ENCODE data around the gene CACNG1. TPM values are rescaled to one million over a fixed set of nuclear protein-coding genes. Genes with fewer than 3 reads are reported as not detected.

Gene CACNG1, protein sequence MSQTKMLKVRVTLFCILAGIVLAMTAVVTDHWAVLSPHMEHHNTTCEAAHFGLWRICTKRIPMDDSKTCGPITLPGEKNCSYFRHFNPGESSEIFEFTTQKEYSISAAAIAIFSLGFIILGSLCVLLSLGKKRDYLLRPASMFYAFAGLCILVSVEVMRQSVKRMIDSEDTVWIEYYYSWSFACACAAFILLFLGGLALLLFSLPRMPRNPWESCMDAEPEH
- not detected for total RNA-seq

- ATAC-seq (ENCODE audit: low FRiP score) (no peak), DNase-seq (ENCODE audit: low spot score) (no peak)
- TF ChIP-seq CTCF (IDR thresholded peaks at IDR 0.05): no peak
These were observed at the start of gene CACNG1 for GRCh38 chr17:67044016-67044772. CACNG1 (plus strand) TSS chr17:67044554; CDS start chr17:67044661, 107 bp downstream.

GRCh38 chr17:66994930-66995535, 49.3 kb upstream of the CACNG1 start:
- no peak for ATAC-seq (ENCODE audit: low FRiP score)
- TF ChIP-seq CTCF (IDR thresholded peaks at IDR 0.05): no peak

GRCh38 chr17:66995944-66996343, 48.4 kb upstream of the CACNG1 start:
- no peak for DNase-seq (ENCODE audit: low spot score)
- TF ChIP-seq CTCF (IDR thresholded peaks at IDR 0.05): no peak
- ATAC-seq (ENCODE audit: low FRiP score): no peak

More at GRCh38 chr17:66994930-66995535, 49.3 kb upstream of the CACNG1 start:
- DNase-seq (ENCODE audit: low spot score): no peak

DNA sequence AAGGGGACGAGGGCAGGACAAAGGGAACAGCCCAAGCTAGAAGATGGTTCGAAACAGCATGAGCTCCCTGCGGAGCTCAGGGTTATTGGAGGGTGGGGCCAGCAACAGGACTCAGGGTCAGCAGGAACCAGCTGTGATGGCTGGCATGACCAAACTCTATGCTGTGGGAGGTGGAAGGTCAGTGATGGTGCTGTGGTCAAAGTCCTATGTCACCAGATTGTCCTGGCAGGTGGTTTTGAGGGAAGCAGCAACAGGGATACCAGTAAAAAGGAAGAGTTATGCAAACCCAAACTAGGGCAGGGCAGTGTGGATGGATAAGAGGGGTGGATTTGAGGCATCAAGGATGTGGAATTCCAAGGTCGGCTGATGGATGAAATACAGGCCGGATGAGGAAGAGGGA, 47.4 kb upstream of the CACNG1 start:
- DNase-seq (ENCODE audit: low spot score) (no peak), ATAC-seq (ENCODE audit: low FRiP score) (no peak)
- no peak for TF ChIP-seq CTCF (IDR thresholded peaks at IDR 0.05)

- TF ChIP-seq CTCF (IDR thresholded peaks at IDR 0.05): no peak
- no peak for ATAC-seq (ENCODE audit: low FRiP score)
- no peak for DNase-seq (ENCODE audit: low spot score)
These were observed 41.1 kb upstream of the CACNG1 start for GRCh38 chr17:67003231-67003630.

GRCh38 chr17:67004181-67004580, 40.2 kb upstream of the CACNG1 start:
- ATAC-seq (ENCODE audit: low FRiP score): no peak
- TF ChIP-seq CTCF (IDR thresholded peaks at IDR 0.05): no peak
- no peak for DNase-seq (ENCODE audit: low spot score)

Measured in omental fat pad (tissue), 4 donors.